ENCODE data around the gene EPS15. TPM values are rescaled to one million over a fixed set of nuclear protein-coding genes. Genes with fewer than 3 reads are reported as not detected.

Gene EPS15
- total and polyA plus RNA-seq, 4 donors: 8.8 to 52.1 (median 19.1) TPM

GRCh38 chr1:51445351-51446090 is 73.5 kb downstream of the EPS15 start:
- no peak for DNase-seq (ENCODE audit: low spot score)
- Histone ChIP-seq H3K27ac (ENCODE audit: low read depth in 1 of 2, low read length in 2 of 2) (no peak overlapping the region), H3K4me3 (ENCODE audit: low read depth in 1 of 3, low read length in 3 of 3) (no peak overlapping the region), H3K36me3 (ENCODE audit: control insufficient read depth in 4 of 4, insufficient read depth in 3 of 4, low read depth in 1 of 4, low read length in 3 of 4) (peaks cover 0 to 13% (median 11%) of the 10 kb centered on the region in 4 donors), H3K9me3 (ENCODE audit: control insufficient read depth in 4 of 4, low read length in 3 of 4) (no peaks in the 10 kb centered on the region), H3K27me3 (ENCODE audit: control insufficient read depth in 4 of 4, insufficient read depth in 4 of 4, low read length in 3 of 4) (no peaks in the 10 kb centered on the region), H3K9ac (ENCODE audit: low read depth in 1 of 2, low read length in 2 of 2) (no peak overlapping the region), H3K4me1 (ENCODE audit: control insufficient read depth in 4 of 4, insufficient read depth in 4 of 4, low read length in 3 of 4) (no peaks in the 10 kb centered on the region)
- TF ChIP-seq EGR1 (IDR thresholded peaks at IDR 0.05; ENCODE audit: low read depth in 2 of 2) (no peak), ATF3 (IDR thresholded peaks at IDR 0.05) (no peak), RXRA (IDR thresholded peaks at IDR 0.05) (no peak), TAF1 (conservative IDR thresholded peaks at IDR 0.05) (no peak), SP1 (IDR thresholded peaks at IDR 0.05) (no peak)
- WGBS: 89% methylated on average over 2 of the region's 2 CpGs

GRCh38 chr1:51444534-51445192 is 74.4 kb downstream of the EPS15 start:
- DNase-seq (ENCODE audit: low spot score): no peak
- no peaks in the 10 kb centered on the region for H3K27me3 ChIP-seq (ENCODE audit: control insufficient read depth in 4 of 4, insufficient read depth in 4 of 4, low read length in 3 of 4)
- no peak for TF ChIP-seq FOXA2 (IDR thresholded peaks at IDR 0.05)
- TF ChIP-seq REST (IDR thresholded peaks at IDR 0.05): no peak
- no peak for TF ChIP-seq EGR1 (IDR thresholded peaks at IDR 0.05; ENCODE audit: low read depth in 2 of 2)
- no peak for TF ChIP-seq TAF1 (conservative IDR thresholded peaks at IDR 0.05)
- H3K4me3 ChIP-seq (ENCODE audit: low read depth in 1 of 3, low read length in 3 of 3): no peak overlapping the region
- no peak overlapping the region for H3K27ac ChIP-seq (ENCODE audit: low read depth in 1 of 2, low read length in 2 of 2)
- peaks cover 0 to 15% (median 10%) of the 10 kb centered on the region in 4 donors for H3K36me3 ChIP-seq (ENCODE audit: control insufficient read depth in 4 of 4, insufficient read depth in 3 of 4, low read depth in 1 of 4, low read length in 3 of 4)
- no peaks in the 10 kb centered on the region for H3K9me3 ChIP-seq (ENCODE audit: control insufficient read depth in 4 of 4, low read length in 3 of 4)
- 84% methylated on average over 3 of the region's 3 CpGs for WGBS
- H3K4me1 ChIP-seq (ENCODE audit: control insufficient read depth in 4 of 4, insufficient read depth in 4 of 4, low read length in 3 of 4): no peaks in the 10 kb centered on the region
- no peak overlapping the region for H3K9ac ChIP-seq (ENCODE audit: low read depth in 1 of 2, low read length in 2 of 2)

GRCh38 chr1:51444096-51444495 is 75.0 kb downstream of the EPS15 start:
- TF ChIP-seq RAD21 (IDR thresholded peaks at IDR 0.05) (no peak), GABPA (IDR thresholded peaks at IDR 0.05 in 1 of 2, conservative IDR thresholded peaks at IDR 0.05 in 1 of 2) (no peak), HNF4G (IDR thresholded peaks at IDR 0.05) (no peak), ATF3 (IDR thresholded peaks at IDR 0.05) (no peak), REST (IDR thresholded peaks at IDR 0.05) (no peak), RXRA (IDR thresholded peaks at IDR 0.05) (no peak)

More at GRCh38 chr1:51444096-51444495, 75.0 kb downstream of the EPS15 start:
- H3K9me3 ChIP-seq (ENCODE audit: control insufficient read depth in 4 of 4, low read length in 3 of 4): no peaks in the 10 kb centered on the region
- H3K36me3 ChIP-seq (ENCODE audit: control insufficient read depth in 4 of 4, insufficient read depth in 3 of 4, low read depth in 1 of 4, low read length in 3 of 4): peaks cover 0 to 19% (median 9%) of the 10 kb centered on the region in 4 donors
- no peak overlapping the region for H3K4me3 ChIP-seq (ENCODE audit: low read depth in 1 of 3, low read length in 3 of 3)
- H3K4me1 ChIP-seq (ENCODE audit: control insufficient read depth in 4 of 4, insufficient read depth in 4 of 4, low read length in 3 of 4): no peaks in the 10 kb centered on the region
- WGBS: 92% methylated on average over 1 of the region's 1 CpG
- H3K27ac ChIP-seq (ENCODE audit: low read depth in 1 of 2, low read length in 2 of 2): no peak overlapping the region
- no peaks in the 10 kb centered on the region for H3K27me3 ChIP-seq (ENCODE audit: control insufficient read depth in 4 of 4, insufficient read depth in 4 of 4, low read length in 3 of 4)
- no peak overlapping the region for H3K9ac ChIP-seq (ENCODE audit: low read depth in 1 of 2, low read length in 2 of 2)
- DNase-seq (ENCODE audit: low spot score): no peak

Data from liver (tissue), 9 donors.